Measurements from ENCODE around the gene RASGRF1.

Gene RASGRF1

DNA sequence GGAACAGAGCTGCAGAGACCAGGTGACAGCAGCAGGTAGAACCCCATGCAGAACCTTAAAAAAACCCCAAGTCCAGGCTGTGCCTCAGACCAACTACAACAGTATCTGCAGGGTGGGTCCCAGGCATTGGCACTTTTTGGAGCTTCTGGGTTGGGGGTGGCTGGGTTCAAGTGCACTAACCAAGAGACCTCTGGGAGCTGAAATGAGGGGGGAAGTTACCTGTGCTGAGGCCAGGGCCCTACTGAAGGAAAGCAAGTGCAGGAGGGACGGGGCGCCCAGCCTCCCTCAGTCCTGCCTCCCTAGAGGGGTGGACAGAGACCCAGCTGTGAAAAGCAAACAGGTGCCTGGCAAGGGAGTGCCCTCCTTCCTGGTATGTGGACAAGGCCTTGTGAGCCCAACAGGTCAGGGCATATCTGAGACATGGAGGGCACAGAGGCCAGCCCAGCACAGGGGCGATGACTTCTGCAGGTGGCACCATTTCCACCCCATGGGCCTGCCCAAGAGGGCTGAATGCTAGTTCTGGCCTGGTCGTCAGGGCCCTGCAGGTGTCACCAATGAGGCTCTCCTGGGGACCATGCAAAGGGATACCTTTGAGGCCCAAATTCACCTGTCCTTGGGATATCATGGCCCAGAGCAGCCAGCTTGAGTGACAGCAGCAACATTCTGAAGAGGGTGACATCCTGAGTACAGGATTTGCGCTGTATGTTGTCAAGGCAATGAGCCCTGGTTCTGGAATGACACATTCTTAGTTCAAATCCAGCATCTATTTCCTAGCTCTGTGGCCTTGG lies 164.4 kb downstream of the RASGRF1 start:
- no peak for DNase-seq

DNA sequence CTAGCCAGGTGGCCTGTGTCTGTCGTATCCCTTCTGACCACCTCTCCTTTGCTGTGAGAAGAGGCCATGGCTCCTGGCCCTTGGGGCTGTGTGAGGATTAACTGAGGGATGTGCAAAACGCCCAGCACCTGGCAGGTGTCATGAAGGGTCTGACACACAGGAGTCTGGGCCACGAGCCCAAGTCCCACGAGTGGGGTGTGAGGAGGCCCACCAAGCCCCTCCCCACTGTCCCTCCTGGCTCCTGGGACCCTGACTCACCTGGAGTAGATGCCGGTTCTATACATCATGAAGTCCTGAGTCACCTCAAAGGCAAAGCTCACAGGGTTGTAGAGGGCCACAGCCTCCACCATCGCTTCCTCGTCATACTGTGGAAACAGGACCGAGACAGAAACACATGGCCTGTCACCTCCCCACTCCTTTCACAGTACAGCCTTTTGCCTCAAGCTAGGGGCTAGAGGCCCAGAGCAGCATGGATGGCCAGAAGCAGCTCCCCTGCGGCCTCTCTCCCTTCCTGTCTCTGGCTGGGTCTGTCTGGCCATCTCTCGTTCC lies 165.4 kb downstream of the RASGRF1 start:
- no peak for DNase-seq

DNA sequence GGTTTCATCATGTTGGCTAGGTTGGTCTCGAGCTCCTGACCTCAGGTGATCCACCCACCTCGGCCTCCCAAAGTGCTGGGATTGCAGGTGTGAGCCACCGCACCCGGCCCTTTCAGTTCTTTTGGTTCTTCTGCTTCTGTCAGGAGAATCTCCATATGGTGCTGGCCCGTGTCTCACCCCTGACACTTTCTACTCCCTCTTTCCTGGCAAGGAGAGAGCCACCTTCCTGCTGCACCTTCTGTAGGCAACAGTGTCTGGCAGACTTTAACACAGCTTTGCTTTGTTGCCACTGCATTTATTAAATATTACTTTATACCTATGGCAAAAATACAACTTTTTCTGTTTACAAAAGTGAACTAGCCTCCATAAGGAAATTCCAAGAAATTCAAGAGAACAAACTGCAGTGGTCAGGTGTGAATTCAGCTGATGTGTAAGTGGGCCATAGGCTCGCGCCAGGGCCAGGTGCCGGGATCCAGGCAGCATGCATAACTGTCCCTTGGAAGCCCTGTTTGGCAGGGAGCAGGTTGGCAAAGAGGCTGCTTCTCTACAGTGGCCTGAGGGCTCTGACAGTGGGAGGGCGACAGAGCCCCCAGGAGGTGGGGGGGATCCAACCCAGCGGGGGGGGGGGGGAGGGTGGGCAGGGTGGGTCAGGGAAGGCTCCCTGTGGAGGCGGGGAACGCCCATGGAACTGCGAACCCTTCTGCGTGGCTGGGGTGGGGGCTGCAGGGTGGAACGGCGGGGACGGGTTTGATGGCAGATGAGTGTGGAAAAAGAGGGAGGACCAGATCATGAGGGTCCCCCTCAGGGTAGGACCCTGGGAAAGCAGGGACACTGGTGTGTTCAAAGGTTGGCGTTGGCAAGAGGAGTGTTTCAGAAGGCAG lies 166.9 kb downstream of the RASGRF1 start:
- DNase-seq = no peak

DNA sequence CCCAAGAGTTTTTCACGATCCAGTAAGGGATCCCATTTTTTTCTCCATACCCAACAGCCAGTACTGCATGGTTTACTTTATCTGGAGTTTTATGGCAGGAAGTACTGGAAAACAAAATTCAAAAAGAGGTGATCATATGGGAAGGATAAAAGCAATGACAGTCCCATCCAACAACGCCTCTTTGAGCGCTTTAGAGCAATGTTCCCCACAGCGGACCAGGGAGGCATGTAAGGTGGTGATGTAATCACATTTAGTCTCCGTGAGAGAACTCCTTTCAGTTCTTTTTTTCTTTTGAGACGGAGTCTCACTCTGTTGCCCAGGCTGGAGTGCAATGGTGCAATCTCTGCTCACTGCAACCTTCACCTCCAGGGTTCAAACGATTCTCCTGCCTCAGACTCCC lies 167.6 kb downstream of the RASGRF1 start:
- no peak for DNase-seq

DNA sequence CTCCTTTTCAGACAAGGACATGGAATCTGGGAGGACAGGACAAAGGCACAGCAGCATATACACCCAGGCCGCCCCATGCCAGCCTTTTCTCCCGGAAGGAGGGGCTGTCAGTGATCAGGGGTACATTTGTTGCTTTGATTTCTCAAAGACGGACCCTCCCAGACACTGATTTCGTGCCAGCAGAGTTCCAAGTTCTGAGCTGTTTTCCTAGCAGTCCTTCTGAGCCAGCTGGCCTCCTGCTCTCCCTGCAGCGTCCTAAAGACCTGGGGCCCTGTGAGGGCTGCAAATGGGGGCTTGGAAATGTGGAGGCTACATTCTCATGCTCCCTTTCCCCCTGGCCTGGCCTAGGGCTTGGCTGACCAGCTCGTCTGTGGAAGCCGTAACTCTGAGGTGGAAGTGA lies 168.1 kb downstream of the RASGRF1 start:
- DNase-seq = no peak

DNA sequence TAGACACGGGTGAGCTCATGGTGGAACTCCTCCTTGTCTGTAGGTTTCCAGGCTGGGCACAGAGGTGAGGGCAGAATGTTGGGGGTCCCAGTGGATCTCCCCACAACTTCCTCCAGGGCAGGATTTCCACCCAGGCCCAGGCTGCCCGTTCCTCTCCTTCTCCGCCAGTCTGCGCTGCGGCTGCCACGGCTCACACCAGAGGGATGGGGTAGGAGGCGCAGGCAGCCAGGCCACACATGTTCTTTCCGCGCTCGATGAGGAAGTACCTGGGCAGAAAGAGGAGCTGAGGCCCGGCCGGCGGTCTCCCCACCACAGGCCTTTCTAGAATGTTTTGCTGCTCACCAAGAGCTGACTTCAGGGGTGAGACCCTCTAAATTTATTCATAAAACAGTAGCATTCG lies 168.6 kb downstream of the RASGRF1 start:
- DNase-seq = no peak

DNA sequence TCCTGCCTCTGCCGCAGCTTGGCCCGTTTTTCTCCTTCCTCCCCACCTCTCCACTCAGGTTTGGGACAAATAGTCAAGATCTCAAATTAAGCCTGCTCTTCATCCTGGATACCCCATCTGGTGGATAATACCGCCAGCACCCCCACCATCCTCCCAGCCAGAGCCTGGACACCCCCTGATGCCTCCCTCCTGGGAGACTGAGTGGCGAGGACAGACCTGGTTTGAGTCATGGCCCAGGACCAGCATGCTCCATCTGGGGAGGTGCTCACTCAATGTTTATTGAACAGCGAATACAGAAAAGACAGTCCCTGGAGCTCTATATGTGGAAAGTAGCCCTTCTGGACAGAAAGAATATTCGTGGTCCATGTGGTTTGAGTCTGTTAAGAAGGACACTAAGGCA lies 169.1 kb downstream of the RASGRF1 start:
- DNase-seq = no peak

DNA sequence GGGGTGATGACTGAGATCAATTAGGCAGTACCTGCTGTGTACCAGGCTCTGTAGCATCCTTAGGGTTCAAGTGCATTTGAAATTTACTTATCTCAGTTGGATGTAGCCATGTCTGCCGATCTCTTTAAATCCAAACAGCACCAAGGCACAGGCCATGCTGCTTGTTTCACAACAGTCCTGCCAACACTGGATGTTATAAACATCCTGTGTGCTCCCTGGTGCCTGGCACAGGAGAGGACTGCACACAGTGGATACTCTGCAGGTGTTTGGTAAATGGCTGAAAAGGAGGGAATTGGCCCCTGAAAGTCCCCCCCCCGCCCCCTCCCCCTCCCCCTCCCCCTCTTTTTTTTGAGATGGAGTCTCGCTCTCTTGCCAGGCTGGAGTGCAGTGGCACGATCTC lies 172.7 kb downstream of the RASGRF1 start:
- DNase-seq = no peak

DNA sequence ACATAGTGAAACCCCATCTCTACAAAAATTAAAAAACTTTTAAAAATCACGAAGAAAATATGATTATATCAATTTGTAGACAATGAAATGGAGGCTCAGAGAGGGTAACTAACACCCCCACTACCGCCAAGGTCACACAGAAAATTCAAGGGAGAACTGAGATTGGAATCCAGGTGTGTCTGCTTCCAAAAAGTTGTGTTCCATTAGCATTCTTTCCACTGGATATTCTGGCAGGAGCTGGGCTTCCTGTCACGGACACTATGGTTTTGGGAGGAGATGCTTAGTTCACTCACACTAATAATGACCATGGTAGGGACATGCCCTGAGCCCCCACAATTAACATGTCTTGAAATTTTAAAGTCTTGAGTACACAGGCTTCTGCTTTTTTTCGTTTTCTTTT lies 174.5 kb downstream of the RASGRF1 start:
- DNase-seq = no peak

DNA sequence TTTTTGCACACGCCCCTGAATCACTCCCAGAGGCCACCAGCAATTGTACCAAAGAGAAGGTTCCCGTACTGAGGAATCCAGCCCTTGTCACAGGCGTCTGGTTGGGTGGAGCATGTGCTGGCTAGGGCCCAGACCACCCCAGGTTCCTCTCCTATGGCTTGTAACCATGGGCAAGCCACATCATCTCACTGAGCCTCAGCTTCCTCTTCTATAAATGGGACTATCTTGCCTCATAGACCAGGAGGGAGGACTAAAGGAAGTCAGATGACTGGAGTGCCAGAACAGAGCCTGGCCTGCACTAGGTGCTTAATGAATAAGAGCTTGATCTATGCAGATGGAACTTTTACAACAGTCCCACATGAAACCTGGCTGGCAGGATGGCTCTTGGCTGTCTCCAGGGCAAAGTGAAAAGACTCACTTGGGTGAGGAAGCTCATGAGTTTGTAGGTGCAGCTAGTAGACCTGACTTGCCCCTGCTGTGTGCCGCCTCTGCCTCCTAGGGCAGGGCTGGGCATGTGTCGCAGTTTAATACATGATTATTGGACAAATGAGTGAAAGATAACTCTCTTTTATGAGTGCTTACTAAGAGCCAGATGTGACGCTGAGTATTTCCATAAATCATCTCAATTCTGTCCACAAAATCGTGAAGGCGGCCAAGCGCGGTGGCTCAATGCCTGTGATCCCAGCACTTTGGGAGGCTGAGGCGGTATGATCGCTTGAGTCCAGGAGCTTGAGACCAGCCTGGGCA lies 175.1 kb downstream of the RASGRF1 start:
- DNase-seq = peak; percentile 37

DNA sequence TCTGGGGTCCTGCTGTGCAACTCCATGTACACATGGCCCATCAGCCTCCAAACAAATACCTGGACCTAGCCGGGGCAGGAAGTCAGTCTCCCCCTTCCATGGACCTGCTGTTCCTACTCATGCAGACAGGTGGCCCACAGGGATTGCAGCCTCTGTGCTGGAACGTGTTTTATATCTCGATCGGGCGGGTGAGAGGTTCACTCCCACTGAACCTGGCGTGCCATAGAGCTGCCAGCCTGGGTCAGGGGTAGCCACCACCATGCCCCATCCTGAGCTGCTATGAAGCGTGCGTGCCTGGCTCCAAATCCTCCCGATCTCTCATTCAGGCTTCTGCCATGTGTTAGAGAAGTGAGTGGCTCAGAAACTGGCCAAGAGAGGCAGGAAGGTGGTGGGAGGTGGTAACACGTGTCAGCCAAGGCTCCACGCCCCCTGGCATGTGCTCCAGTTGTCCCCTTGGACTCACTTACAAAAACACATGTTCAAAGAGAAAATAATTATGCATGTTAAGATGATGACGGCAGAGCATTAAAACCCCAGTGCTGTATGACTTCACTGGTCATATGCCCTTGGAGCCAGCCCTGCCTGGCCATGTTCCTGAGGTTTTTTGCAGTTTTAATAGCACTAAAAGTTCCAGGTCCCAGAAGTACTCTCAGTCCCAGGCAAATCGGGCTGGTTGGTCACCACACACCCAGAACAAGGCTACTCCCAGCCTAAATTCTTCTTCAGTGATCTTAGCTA lies 176.4 kb downstream of the RASGRF1 start:
- DNase-seq = peak; percentile 46

DNA sequence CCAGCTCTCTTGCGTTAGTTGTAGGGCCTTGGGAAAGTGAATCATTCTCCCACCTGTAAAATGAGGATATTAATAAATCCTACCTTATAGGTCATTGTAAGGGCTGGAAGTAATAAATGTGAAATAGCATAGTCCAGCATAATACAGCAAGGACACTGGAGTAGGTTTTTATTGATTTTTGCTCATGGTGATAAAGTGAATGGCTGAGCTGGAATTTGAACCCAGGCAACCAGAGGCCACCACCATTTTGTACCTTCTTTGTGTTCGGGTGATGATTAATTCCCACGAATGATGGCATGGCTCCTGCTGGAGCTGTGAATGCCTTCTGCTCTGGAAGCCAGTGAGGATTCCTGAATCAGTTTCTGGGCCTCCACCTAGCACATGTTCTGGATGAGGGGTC lies 177.6 kb downstream of the RASGRF1 start:
- DNase-seq = no peak

DNA sequence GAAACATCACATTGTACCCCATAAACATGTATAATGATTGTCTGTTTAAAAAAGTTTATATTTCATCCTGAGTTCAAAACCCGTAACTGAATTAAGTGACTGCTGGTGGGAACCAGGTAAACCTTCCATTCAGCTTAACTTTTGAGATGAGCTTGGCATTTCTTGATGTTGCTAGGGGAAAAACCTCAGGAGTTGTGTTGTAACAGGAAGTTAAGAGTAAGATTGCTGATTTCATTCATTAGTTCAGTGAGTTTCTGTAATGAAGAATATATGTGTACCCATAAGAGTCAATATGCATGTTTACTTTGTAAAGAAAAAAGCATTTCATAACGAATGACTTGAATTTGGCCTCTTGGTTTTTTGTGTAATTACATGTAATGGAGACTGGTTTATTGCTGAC lies 178.3 kb downstream of the RASGRF1 start:
- no peak for DNase-seq

DNA sequence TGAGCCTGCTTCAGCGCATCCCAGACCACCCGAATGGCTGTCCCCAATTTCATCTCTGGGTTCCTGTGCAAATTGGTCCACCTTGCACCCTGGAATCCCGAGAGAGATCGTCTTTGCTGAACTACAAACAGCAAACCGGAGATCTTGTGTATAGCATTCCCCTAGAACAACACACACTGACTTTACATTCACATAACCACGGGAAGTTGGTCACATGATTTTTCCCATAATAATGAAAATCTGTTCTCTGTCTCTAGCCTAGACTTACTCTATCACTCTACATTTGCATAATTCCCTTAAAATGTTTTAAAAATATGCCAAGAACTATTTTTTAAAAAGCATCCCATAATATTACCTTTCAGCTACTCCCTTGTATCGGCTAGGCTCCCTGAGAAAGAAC lies 180.3 kb downstream of the RASGRF1 start:
- no peak for DNase-seq
